Liver (tissue), 3 donors: ENCODE measurements around the gene SMYD2.

Experiments used
- GABPA ChIP-seq, 2 donors: IDR thresholded peaks in 1 of 2; conservative IDR thresholded peaks in 1 of 2; 2 replicates each; pipeline ENCODE4 v1.6.1; 2016; ENCODE audit warnings: antibody characterized with exemption in 2 of 2, mild to moderate bottlenecking in 1 of 2, moderate library complexity in 1 of 2
- JUND ChIP-seq, 2 donors: IDR thresholded peaks; 2 replicates each; pipeline ENCODE4 v1.6.1; 2016; ENCODE audit warnings: antibody characterized with exemption in 2 of 2
- RAD21 ChIP-seq, 2 donors: IDR thresholded peaks; 2 replicates each; pipeline ENCODE4 v1.6.1; 2016; ENCODE audit warnings: antibody characterized with exemption in 2 of 2, mild to moderate bottlenecking in 2 of 2
- RXRA ChIP-seq, 2 donors: IDR thresholded peaks; 2 replicates each; pipeline ENCODE4 v1.6.1; 2017 to 2018; ENCODE audit warnings: antibody characterized with exemption in 2 of 2, mild to moderate bottlenecking in 1 of 2
- SP1 ChIP-seq: IDR thresholded peaks from 2 replicates; pipeline ENCODE4 v1.6.1; 2018; ENCODE audit warnings: antibody characterized with exemption, mild to moderate bottlenecking
- TAF1 ChIP-seq: conservative IDR thresholded peaks from 2 replicates; pipeline ENCODE4 v1.6.1; 2016; ENCODE audit warnings: antibody characterized with exemption, mild to moderate bottlenecking
- YY1 ChIP-seq: IDR thresholded peaks from 2 replicates; pipeline ENCODE4 v1.6.1; 2016; ENCODE audit warnings: antibody characterized with exemption, mild to moderate bottlenecking
- TF ChIP-seq, protein P1 (sequence below): fragments of 150-350 bp; IDR thresholded peaks from 2 replicates; pipeline ENCODE4 v1.5.1; 2017; ENCODE audit warnings: improper control_type of control experiment, low read depth, low read length; ENCODE audit not compliant: missing input control
- TF ChIP-seq, protein P2 (sequence below): IDR thresholded peaks from 2 replicates; pipeline ENCODE4 v1.6.1; 2016; ENCODE audit warnings: antibody characterized with exemption
- TF ChIP-seq, protein P3 (sequence below): IDR thresholded peaks from 2 replicates; pipeline ENCODE4 v1.6.1; 2016; ENCODE audit warnings: antibody characterized with exemption, mild to moderate bottlenecking
- TF ChIP-seq, protein P4 (sequence below): IDR thresholded peaks from 2 replicates; pipeline ENCODE4 v1.6.1; 2016; ENCODE audit warnings: antibody characterized with exemption
- TF ChIP-seq, protein P5 (sequence below): IDR thresholded peaks from 2 replicates; pipeline ENCODE4 v1.6.1; 2016; ENCODE audit warnings: antibody characterized with exemption
- donor health status: healthy.
- donor health status: healthy.

DNA sequence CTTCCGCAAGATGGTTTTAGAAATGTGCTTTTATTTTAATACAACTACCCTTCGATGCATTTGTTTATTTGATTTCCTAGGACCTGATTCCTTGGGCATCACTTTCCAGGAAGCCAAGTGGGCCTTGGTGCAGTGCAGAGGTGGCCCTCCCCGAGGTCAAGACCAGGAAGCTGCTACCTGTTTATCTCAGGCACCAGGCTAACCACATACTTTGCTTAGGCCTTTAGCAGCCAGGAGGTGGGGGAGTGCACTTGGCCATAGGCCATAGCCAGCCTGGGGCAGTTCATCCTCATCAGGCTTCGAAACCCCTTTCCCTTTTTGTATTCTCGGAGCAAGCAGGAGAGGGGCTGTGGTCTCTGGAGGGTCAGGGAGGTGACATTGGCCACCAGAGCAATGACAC lies 45.4 kb downstream of the SMYD2 start:
- TF ChIP-seq TAF1: no peak
- TF ChIP-seq, protein P1, sequence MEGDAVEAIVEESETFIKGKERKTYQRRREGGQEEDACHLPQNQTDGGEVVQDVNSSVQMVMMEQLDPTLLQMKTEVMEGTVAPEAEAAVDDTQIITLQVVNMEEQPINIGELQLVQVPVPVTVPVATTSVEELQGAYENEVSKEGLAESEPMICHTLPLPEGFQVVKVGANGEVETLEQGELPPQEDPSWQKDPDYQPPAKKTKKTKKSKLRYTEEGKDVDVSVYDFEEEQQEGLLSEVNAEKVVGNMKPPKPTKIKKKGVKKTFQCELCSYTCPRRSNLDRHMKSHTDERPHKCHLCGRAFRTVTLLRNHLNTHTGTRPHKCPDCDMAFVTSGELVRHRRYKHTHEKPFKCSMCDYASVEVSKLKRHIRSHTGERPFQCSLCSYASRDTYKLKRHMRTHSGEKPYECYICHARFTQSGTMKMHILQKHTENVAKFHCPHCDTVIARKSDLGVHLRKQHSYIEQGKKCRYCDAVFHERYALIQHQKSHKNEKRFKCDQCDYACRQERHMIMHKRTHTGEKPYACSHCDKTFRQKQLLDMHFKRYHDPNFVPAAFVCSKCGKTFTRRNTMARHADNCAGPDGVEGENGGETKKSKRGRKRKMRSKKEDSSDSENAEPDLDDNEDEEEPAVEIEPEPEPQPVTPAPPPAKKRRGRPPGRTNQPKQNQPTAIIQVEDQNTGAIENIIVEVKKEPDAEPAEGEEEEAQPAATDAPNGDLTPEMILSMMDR: no peak
- TF ChIP-seq, protein P2, sequence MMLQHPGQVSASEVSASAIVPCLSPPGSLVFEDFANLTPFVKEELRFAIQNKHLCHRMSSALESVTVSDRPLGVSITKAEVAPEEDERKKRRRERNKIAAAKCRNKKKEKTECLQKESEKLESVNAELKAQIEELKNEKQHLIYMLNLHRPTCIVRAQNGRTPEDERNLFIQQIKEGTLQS: no peak
- no peak for TF ChIP-seq RAD21 (IDR thresholded peaks at IDR 0.05)
- no peak for TF ChIP-seq YY1
- TF ChIP-seq JUND (IDR thresholded peaks at IDR 0.05): no peak
- TF ChIP-seq, protein P3, sequence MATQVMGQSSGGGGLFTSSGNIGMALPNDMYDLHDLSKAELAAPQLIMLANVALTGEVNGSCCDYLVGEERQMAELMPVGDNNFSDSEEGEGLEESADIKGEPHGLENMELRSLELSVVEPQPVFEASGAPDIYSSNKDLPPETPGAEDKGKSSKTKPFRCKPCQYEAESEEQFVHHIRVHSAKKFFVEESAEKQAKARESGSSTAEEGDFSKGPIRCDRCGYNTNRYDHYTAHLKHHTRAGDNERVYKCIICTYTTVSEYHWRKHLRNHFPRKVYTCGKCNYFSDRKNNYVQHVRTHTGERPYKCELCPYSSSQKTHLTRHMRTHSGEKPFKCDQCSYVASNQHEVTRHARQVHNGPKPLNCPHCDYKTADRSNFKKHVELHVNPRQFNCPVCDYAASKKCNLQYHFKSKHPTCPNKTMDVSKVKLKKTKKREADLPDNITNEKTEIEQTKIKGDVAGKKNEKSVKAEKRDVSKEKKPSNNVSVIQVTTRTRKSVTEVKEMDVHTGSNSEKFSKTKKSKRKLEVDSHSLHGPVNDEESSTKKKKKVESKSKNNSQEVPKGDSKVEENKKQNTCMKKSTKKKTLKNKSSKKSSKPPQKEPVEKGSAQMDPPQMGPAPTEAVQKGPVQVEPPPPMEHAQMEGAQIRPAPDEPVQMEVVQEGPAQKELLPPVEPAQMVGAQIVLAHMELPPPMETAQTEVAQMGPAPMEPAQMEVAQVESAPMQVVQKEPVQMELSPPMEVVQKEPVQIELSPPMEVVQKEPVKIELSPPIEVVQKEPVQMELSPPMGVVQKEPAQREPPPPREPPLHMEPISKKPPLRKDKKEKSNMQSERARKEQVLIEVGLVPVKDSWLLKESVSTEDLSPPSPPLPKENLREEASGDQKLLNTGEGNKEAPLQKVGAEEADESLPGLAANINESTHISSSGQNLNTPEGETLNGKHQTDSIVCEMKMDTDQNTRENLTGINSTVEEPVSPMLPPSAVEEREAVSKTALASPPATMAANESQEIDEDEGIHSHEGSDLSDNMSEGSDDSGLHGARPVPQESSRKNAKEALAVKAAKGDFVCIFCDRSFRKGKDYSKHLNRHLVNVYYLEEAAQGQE: no peak
- no peak for TF ChIP-seq GABPA (IDR thresholded peaks at IDR 0.05 in 1 of 2, conservative IDR thresholded peaks at IDR 0.05 in 1 of 2)
- TF ChIP-seq, protein P4, sequence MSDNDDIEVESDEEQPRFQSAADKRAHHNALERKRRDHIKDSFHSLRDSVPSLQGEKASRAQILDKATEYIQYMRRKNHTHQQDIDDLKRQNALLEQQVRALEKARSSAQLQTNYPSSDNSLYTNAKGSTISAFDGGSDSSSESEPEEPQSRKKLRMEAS: no peak
- no peak for TF ChIP-seq RXRA (IDR thresholded peaks at IDR 0.05)
- TF ChIP-seq, protein P5, sequence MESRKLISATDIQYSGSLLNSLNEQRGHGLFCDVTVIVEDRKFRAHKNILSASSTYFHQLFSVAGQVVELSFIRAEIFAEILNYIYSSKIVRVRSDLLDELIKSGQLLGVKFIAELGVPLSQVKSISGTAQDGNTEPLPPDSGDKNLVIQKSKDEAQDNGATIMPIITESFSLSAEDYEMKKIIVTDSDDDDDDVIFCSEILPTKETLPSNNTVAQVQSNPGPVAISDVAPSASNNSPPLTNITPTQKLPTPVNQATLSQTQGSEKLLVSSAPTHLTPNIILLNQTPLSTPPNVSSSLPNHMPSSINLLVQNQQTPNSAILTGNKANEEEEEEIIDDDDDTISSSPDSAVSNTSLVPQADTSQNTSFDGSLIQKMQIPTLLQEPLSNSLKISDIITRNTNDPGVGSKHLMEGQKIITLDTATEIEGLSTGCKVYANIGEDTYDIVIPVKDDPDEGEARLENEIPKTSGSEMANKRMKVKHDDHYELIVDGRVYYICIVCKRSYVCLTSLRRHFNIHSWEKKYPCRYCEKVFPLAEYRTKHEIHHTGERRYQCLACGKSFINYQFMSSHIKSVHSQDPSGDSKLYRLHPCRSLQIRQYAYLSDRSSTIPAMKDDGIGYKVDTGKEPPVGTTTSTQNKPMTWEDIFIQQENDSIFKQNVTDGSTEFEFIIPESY: no peak
- TF ChIP-seq SP1: no peak
